Measurements from ENCODE around the gene SELL. TPM values are rescaled to one million over a fixed set of nuclear protein-coding genes. Genes with fewer than 3 reads are reported as not detected.
"Not testable (repeated sequence)": the region's sequence is repeated elsewhere in the genome, so short reads cannot be mapped to it uniquely, and the experiment has no call there.

SELL gene
- polyA plus RNA-seq, 4 donors, result 2.6 to 4.7 (median 3.2) TPM

DNA sequence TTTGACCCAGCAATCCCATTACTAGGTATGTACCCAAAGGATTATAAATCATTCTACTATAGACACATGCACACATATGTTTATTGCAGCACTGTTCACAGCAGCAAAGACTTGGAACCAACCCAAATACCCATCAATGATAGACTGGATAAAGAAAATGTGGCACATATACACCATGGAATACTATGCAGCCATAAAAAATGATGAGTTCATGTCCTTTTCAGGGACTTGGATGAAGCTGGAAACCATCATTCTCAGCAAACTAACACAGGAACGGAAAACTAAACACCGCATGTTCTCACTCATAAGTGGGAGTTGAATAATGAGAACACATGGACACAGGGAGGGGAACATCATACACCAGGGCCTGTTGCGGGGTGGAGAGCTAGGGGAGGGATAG, 41.2 kb downstream of the SELL start:
- not testable (repeated sequence) for DNase-seq (ENCODE audit: low read depth in 4 of 4, low spot score in 3 of 4)

DNA sequence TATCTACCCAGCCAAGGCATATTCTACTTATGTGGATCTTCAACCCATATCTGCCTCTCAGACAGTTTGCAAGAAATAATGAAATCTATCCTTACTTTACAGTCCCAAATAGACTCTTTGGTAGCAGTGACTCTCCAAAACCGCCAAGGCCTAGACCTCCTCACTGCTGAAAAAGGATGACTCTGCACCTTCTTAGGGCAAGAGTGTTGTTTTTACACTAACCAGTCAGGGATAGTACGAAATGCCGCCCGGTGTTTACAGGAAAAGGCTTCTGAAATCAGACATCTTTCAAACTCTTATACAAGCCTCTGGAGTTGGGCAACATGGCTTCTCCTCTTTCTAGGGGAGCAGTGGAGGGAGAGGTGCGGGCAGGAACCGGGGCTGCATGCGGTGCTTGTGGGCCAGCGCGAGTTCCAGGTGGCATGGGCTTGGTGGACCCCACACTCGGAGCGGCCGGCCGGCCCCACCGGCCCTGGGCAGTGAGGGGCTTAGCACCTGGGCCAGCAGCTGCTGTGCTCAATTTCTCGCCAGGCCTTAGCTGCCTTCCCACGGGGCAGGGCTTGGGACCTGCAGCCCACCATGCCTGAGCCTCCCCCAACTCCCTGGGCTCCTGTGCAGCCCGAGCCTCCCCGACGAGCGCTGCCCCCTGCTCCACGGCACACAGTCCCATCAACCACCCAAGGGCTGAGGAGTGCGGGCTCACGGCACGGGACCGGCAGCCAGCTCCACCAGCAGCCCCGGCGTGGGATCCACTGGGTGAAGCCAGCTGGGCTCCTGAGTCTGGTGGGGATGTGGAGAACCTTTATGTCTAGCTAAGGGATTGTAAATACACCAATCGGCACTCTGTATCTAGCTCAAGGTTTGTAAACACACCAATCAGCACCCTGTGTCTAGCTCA, 43.5 kb downstream of the SELL start:
- DNase-seq (ENCODE audit: low read depth in 4 of 4, low spot score in 3 of 4), result not testable (repeated sequence)

DNA sequence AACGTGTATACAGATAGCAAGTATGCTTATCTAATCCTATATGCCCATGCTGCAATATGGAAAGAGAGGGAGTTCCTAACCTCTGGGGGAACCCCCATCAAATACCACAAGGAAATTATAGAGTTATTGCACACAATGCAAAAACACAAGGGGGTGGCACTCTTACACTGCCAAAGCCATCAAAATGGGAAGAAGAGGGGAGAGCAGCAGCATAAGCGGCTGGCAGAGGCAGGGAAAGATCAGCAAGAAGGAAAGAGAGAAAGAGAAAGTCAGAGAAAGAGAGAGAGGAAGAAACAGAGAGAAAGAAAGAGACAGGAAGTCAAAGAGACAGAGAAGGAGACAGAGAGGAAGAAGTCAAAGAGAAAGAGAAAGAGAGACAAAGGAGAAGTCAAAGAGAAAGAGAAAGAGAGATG, 44.2 kb downstream of the SELL start:
- DNase-seq (ENCODE audit: low read depth in 4 of 4, low spot score in 3 of 4), result not testable (repeated sequence)

DNA sequence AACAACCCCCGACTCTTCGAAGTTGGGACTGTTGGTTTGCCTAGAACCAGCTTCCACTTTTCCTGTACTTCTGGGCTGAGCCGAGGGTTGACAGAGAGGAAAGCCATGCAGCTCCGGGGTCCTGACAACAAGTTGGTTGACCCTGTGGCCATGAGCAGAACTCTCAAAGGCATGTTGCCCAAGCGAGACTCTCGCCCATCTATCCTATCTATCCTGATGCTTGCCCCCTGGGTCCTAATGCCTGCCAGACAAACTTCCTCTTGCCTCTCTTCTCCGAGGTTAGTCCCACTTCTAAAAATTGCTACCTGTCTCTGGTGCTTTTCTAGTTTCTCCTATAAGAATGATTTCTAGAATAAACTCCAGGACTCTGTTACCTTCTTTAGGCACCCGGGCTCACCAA, 48.7 kb downstream of the SELL start:
- not testable (repeated sequence) for DNase-seq (ENCODE audit: low read depth in 4 of 4, low spot score in 3 of 4)

DNA sequence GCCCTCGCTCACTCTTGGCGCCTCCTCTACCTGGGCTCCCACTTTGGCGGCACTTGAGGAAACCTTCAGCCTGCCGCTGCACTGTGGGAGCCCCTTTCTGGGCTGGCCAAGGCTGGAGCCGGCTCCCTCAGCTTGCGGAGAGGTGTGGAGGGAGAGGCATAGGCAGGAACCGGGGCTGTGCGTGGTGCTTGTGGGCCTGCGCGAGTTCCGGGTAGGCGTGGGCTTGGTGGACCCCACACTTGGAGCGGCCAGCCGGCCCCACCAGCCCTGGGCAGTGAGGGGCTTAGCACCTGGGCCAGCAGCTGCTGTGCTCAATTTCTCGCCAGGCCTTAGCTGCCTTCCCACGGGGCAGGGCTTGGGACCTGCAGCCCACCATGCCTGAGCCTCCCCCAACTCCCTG, 50.4 kb downstream of the SELL start:
- not testable (repeated sequence) for DNase-seq (ENCODE audit: low read depth in 4 of 4, low spot score in 3 of 4)

DNA sequence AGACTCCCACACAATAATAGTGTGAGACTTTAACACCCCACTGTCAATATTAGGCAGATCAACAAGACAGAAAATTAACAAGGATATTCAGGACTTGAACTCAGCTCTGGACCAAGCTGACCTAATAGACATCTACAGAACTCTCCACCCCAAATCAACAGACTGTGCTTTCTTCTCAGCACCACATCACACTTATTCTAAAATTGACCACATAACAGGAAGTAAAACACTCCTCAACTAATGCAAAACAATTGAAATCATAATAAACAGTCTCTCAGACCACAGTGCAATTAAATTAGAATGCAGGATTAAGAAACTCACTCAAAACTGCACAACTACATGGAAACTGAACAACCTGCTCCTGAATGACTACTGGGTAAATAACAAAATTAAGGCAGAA, 52.6 kb downstream of the SELL start:
- not testable (repeated sequence) for DNase-seq (ENCODE audit: low read depth in 4 of 4, low spot score in 3 of 4)

DNA sequence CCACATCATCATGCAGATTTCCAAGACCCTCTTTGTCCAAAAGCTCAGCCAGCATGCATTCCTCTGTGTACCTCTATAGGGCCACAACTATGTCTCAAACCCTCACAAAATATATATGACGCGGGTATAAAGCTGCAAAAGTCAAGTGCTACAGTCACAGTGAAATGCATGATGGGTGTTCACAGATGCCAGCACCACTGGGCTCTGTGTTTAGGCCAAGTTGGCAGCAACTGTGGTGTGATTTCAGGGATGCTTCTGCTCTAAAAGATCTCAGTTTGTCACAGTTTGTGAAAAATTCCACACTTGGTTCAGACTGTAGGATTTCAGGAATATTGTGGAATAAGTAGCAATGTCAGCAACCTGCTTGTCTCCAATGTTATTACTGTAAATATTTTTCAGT, 57.5 kb downstream of the SELL start:
- DNase-seq (ENCODE audit: low read depth in 4 of 4, low spot score in 3 of 4), result no peak

DNA sequence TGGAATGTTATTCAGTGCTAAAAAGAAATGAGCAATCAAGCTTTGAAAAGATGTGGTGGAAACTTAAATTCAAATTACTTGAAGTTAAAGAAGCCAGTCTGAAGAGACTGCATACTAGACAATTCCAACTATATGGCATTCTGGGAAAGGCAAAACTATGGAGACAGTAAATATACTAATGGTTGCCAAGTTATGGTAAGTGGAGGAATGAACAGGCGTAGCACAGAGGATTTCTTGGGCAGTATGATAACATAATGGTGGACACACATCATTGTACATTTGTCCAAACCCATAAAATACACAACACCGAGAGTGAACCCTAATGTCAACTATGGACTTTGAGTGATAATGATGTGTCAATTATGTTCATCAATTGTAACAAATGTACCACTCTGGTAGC, 60.4 kb downstream of the SELL start:
- no peak for DNase-seq (ENCODE audit: low read depth in 4 of 4, low spot score in 3 of 4)

DNA sequence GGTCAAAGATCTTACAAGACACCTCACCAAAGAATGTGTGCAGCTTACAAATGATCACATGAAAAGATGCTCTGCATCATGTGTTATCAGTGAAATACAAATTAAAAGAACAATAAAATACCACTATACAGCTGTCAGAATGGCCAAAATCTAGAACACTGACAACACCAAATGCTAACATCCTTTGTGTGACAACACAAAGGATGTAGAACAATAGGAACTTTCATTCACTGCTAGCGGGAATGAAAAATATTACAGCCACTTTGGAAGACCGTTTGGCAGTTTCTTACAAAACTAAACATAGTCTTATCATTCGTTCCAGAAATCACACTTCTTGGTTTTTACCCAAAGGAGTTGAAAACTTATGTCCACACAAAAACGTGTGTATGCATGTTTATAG, 60.9 kb downstream of the SELL start:
- DNase-seq (ENCODE audit: low read depth in 4 of 4, low spot score in 3 of 4), result no peak

DNA sequence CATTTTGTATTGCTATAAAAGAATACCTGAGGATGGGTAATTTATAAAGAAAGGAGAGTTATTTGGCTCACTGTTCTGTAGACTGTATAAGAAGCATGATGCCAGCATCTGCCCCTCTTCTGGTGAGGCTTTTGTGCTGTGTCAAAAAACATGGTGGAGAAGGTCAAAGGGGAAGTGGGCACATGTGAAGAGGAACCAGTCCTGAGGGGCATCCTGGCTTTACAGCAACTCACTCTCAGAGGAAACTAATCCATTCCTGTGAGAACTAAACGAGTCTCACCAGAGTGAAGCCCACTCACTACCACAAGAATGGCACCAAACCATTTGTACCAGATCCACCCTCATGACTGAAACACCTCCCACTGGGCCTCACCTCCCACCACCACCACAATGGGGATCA, 62.7 kb downstream of the SELL start:
- no peak for DNase-seq (ENCODE audit: low read depth in 4 of 4, low spot score in 3 of 4)

DNA sequence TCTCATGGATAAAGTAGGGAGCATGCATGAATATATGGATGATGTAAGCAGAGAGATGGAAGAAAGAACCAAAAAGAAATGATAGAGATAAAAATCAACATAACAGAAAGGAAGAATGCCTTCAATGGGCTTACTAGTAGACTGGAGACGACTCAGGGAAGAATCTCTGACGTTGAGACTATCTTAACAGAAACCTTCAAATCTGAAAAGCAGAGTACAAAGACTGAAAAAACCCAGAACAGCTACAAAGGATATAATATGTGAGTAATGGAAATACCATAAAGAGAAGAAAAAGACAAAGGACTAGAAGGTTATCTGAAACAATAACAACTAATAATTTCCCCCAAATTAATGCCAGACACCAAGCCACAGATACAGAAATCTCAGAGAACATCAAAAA, 63.2 kb downstream of the SELL start:
- no peak for DNase-seq (ENCODE audit: low read depth in 4 of 4, low spot score in 3 of 4)

DNA sequence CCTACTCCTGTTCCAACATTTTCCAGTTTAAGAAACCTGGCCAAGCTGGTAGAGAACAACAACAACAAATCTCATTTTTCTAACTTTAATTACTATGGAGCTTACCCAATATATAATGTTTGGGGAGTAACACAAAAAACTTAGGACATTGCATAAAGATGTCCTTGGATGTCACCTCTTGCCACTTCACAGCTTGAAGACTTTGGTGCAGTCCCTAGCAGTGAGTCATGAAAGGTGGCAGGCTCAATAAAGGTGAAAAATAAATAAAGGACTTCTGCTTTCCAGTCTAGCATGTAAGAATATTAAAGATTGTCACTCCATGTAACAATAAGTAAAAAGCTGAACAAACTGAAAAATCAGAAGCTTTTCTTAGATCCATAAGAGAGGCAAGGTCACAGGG, 63.9 kb downstream of the SELL start:
- no peak for DNase-seq (ENCODE audit: low read depth in 4 of 4, low spot score in 3 of 4)

DNA sequence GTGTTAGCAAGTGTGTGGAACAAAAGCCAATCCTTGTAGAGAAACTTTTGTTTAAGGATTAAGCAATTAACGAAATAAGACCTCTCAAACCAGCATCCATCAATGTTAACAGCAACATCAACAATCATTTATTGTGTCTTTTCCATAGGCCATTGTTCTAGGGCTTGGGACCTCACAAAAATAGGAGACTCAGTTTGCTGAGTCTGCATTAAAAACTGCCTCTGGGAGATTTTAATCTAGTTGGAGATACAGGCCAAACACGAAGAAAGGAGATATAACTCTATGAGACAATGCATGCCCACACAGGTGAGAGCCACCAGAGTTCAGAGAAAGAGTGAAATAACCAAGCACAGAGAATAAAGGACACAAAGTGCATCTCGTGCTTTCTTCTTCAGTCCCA, 67.1 kb downstream of the SELL start:
- DNase-seq (ENCODE audit: low read depth in 4 of 4, low spot score in 3 of 4), result no peak

Other genes with a start within 250 kb of the SELL start
- gene SLC19A2, start 225.7 kb downstream of the SELL start, polyA plus RNA-seq (ENCODE audit: insufficient read length in 4 of 4), result 10 to 100 TPM in 3 of 4 donors, 1 to 10 TPM in 1; 6.7 to 21.8 (median 18.5) TPM
- gene F5, start 125.1 kb downstream of the SELL start, polyA plus RNA-seq (ENCODE audit: insufficient read length in 4 of 4), result 1 to 10 TPM; 1.6 to 2.7 (median 2.0) TPM
- gene SELP, start 81.5 kb downstream of the SELL start, polyA plus RNA-seq (ENCODE audit: insufficient read length in 4 of 4), result 1 to 10 TPM; 1.6 to 8.0 (median 5.5) TPM
- gene SELE, start 22.5 kb upstream of the SELL start, polyA plus RNA-seq (ENCODE audit: insufficient read length in 4 of 4), result 1 to 10 TPM in 1 of 4 donors, under 1 TPM in 3; 0.49 to 2.5 (median 0.52) TPM
- 10 to 100 TPM; 11.6 to 21.0 (median 15.3) TPM for gene METTL18, start 83.3 kb upstream of the SELL start, polyA plus RNA-seq (ENCODE audit: insufficient read length in 4 of 4)
- gene SCYL3, start 182.3 kb upstream of the SELL start, polyA plus RNA-seq (ENCODE audit: insufficient read length in 4 of 4), result 10 to 100 TPM; 12.4 to 21.6 (median 19.6) TPM

Measured in left renal pelvis (tissue), 4 donors.